NCI-H774 (cell line): Measurements from ENCODE around the gene SCN9A.
A peak's percentile ranks its signal among the peaks of the same experiment; 100 is the strongest.
"Not testable (repeated sequence)": the region's sequence is repeated elsewhere in the genome, so short reads cannot be mapped to it uniquely, and the experiment has no call there.

Source experiments
- DNase-seq: peaks from one replicate; lab custom pipeline; 2025; lab: John Stamatoyannopoulos, UW

Gene SCN9A

GRCh38 chr2:166375736-166376487 is at the start of gene SCN9A:
Gene SCN9A (minus strand): TSS chr2:166375944. CDS start chr2:166311756, 64,188 bp downstream.
- peak; percentile 92 for DNase-seq

GRCh38 chr2:166424841-166425240 is 49.1 kb upstream of the SCN9A start:
- no peak for DNase-seq

- peak; percentile 25 for DNase-seq
These were observed 43.8 kb upstream of the SCN9A start for GRCh38 chr2:166419616-166419934.

GRCh38 chr2:166418853-166419615 is 43.3 kb upstream of the SCN9A start:
- DNase-seq = no peak

GRCh38 chr2:166417669-166418068 is 41.9 kb upstream of the SCN9A start:
- no peak for DNase-seq

GRCh38 chr2:166413255-166413654 is 37.5 kb upstream of the SCN9A start:
- no peak for DNase-seq

GRCh38 chr2:166411473-166412230 is 35.9 kb upstream of the SCN9A start:
- DNase-seq = no peak

GRCh38 chr2:166410828-166411472 is 35.2 kb upstream of the SCN9A start:
- no peak for DNase-seq

GRCh38 chr2:166407746-166408145 is 32.0 kb upstream of the SCN9A start:
- not testable (repeated sequence) for DNase-seq

GRCh38 chr2:166406374-166406773 is 30.6 kb upstream of the SCN9A start:
- no peak for DNase-seq

GRCh38 chr2:166405569-166405926 is 29.8 kb upstream of the SCN9A start:
- no peak for DNase-seq

GRCh38 chr2:166404831-166405568 is 29.3 kb upstream of the SCN9A start:
- DNase-seq = no peak

GRCh38 chr2:166394245-166394644 is 18.5 kb upstream of the SCN9A start:
- DNase-seq = no peak

- DNase-seq = no peak
These were observed 17.3 kb upstream of the SCN9A start for GRCh38 chr2:166393008-166393407.

- no peak for DNase-seq
These were observed 12.8 kb upstream of the SCN9A start for GRCh38 chr2:166388481-166389070.

- no peak for DNase-seq
These were observed 9.6 kb upstream of the SCN9A start for GRCh38 chr2:166385313-166385712.

- no peak for DNase-seq
These were observed 9.0 kb upstream of the SCN9A start for GRCh38 chr2:166384774-166385173.

GRCh38 chr2:166382448-166382847 is 6.7 kb upstream of the SCN9A start:
- DNase-seq = no peak

- no peak for DNase-seq
These were observed 4.9 kb upstream of the SCN9A start for GRCh38 chr2:166380615-166381014.

- DNase-seq = no peak
These were observed 1.1 kb upstream of the SCN9A start for GRCh38 chr2:166376873-166377272.

- no peak for DNase-seq
These were observed 714 bp upstream of the SCN9A start for GRCh38 chr2:166376488-166376828.
